SK-N-MC (cell line): ENCODE measurements around the gene IL5RA.

ENCODE experiments used
- EZH2 ChIP-seq: fragments of 200-600 bp; sonication (generic); IDR thresholded peaks from one replicate; pipeline ENCODE4 v1.6.1; 2017; ENCODE audit warnings: antibody characterized with exemption
- POLR2AphosphoS5 ChIP-seq: IDR thresholded peaks from 2 replicates; pipeline ENCODE4 v1.6.1; 2012; ENCODE audit warnings: mild to moderate bottlenecking, low read depth, low read length, borderline replicate concordance

DNA sequence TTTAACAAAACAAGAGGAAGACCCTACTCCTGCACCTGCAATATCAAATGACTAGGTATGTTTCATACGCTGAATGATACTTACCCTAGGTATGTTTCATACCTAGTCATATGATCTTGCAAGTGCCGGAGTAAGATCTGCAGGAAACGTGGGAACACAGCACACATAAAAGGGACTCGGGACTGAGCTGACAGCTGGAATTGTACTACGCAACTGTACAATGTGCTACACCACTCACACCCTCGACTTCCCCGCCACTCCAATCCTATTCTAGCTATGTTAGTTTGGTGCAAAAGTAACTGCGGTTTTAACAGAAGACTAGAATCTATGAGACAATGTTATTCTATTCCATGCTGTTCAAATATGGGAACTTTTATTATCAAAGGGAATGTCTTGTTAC lies 47.3 kb upstream of the IL5RA start:
- TF ChIP-seq POLR2AphosphoS5: no peak
- no peak for TF ChIP-seq EZH2
